ENCODE measurements around the gene KBTBD7. TPM values are rescaled to one million over a fixed set of nuclear protein-coding genes. Genes with fewer than 3 reads are reported as not detected.

KBTBD7 gene
- total and polyA plus RNA-seq, 2 donors (not counting 3 experiments of a cell fraction or from before 2014, with no cell fraction given), result 2.1 to 4.4 TPM

DNA sequence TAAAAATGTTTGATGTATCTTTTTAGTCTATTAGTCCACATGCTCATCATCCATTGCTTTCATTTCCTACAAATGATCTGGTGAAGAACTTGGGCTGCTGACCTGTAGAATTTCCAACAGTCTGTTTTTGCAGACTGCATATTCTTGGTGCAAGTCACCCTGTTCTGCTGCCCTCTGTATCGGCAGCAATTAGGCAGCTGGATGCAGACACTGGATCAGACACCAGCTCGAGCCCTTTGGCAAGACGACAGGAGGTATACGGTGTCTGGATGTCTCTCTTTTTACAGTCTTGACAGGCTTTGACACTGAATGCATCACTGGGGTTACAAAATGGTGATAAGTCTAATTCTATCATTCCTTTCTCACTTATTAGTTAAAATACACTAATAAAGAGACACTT lies 47.3 kb upstream of the KBTBD7 start:
- H3K79me2 ChIP-seq (ENCODE audit: control insufficient read depth, insufficient read depth, low read length), result no peaks in the 10 kb centered on the region
- no peak overlapping the region for H3K4me3 ChIP-seq (replicated peaks in 1 of 3; ENCODE audit: insufficient read depth in 1 of 3, low read depth in 1 of 3, low read length in 3 of 3)
- ChIA-PET POLR2A (no interaction called here), CTCF (no interaction called here)
- no peaks in the 10 kb centered on the region for H3K27me3 ChIP-seq (ENCODE audit: control insufficient read depth in 2 of 2, insufficient read depth in 2 of 2, low read length in 2 of 2)
- no peak overlapping the region for H3K4me2 ChIP-seq (ENCODE audit: insufficient read depth, low read length)
- H3K9me3 ChIP-seq (replicated peaks; ENCODE audit: control insufficient read depth, insufficient read depth, low read length), result no peaks in the 10 kb centered on the region
- H3K27ac ChIP-seq (ENCODE audit: insufficient read depth, low read depth, low read length), result no peak overlapping the region
- no peaks in the 10 kb centered on the region for H4K20me1 ChIP-seq (replicated peaks; ENCODE audit: control insufficient read depth, extremely low read depth, insufficient read depth, low read length)
- H2AFZ ChIP-seq (ENCODE audit: low read depth, low read length), result no peak overlapping the region
- no peak overlapping the region for H3K9ac ChIP-seq (replicated peaks; ENCODE audit: extremely low read depth, insufficient read depth, low read length)
- intact Hi-C loops (cut with micrococcal nuclease), result no loop called here
- DNase-seq (ENCODE audit: low read depth, low spot score) (no peak), FAIRE-seq (no peak)
- no peaks in the 10 kb centered on the region for H3K4me1 ChIP-seq (ENCODE audit: control insufficient read depth, extremely low read depth, insufficient read depth, low read length)
- dilution Hi-C loops (cut with MboI; ENCODE audit: extremely low pct_ligation_motif_present, low sequenced_read_pairs), result no loop called here
- BruUV-seq (replicated peaks), result no TSS peak
- TF ChIP-seq EZH2 (IDR thresholded peaks at IDR 0.05; ENCODE audit: borderline replicate concordance, low read depth, low read length, severe bottlenecking), result no peak
- no peak for TF ChIP-seq MYC (IDR thresholded peaks at IDR 0.05; ENCODE audit: low read depth, low read length)
- no peak for TF ChIP-seq POLR2AphosphoS5 (IDR thresholded peaks at IDR 0.05; ENCODE audit: insufficient read depth, low read depth, low read length)
- no peak for TF ChIP-seq POLR2A (IDR thresholded peaks at IDR 0.05; ENCODE audit: low read depth, low read length)
- no peak for TF ChIP-seq GATA2 (IDR thresholded peaks at IDR 0.05; ENCODE audit: insufficient read depth, insufficient read length, low read depth, low read length)
- TF ChIP-seq FOS (IDR thresholded peaks at IDR 0.05; ENCODE audit: borderline replicate concordance, insufficient read depth, low read length), result no peak
- no peak for TF ChIP-seq JUN (IDR thresholded peaks at IDR 0.05; ENCODE audit: borderline replicate concordance, insufficient read depth, insufficient read length, low read depth)
- no peak for TF ChIP-seq CTCF (IDR thresholded peaks at IDR 0.05; ENCODE audit: extremely low read depth in 1 of 2, insufficient read depth in 1 of 2, low read depth in 1 of 2, low read length in 2 of 2)
- TF ChIP-seq MAX (IDR thresholded peaks at IDR 0.05; ENCODE audit: insufficient read depth, insufficient read length), result no peak
- H3K9me1 ChIP-seq (replicated peaks; ENCODE audit: control insufficient read depth, extremely low read depth, insufficient read depth, low read length), result no peaks in the 10 kb centered on the region
- H3K36me3 ChIP-seq (ENCODE audit: control insufficient read depth in 2 of 2, extremely low read depth in 1 of 2, insufficient read depth in 2 of 2, low read length in 2 of 2), result no peaks in the 10 kb centered on the region

All from endothelial cell of umbilical vein (primary cell).